GM19351 (cell line): ENCODE results near the gene USP4.
A peak's percentile ranks its signal among the peaks of the same experiment; 100 is the strongest.
"Not testable (repeated sequence)": the region's sequence is repeated elsewhere in the genome, so short reads cannot be mapped to it uniquely, and the experiment has no call there.

Source experiments
- ATAC-seq: cut with Tn5 transposase; IDR thresholded peaks from one replicate; pipeline ENCODE4 v1.9.1; 2021; ENCODE audit warnings: mild to moderate bottlenecking, moderate library complexity; ENCODE audit not compliant: unreplicated experiment

Gene USP4

DNA sequence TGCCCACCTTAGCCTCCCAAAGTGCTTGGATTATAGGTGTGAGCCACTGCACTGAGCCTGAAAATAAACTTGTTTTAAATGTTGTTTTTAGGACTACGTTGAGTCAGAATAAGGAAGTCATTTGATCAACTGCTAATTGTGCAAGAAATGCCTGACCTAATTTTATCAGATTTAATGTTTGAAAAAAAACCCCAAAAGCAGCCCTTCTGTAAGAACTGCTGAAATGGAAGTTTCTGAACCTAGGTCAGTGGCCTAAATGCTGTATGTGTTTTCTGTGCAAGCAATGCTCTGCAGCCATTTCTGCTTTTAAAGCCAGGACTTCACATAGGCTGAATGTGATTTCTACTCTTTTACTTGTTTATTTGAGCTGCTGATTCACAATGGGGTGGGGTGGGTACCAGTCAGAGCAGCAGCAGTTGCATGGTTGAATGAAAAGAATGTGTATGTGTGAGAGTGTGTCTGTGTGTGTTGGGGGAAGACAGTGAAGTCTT lies 11.7 kb upstream of the USP4 start:
- ATAC-seq, result no peak

DNA sequence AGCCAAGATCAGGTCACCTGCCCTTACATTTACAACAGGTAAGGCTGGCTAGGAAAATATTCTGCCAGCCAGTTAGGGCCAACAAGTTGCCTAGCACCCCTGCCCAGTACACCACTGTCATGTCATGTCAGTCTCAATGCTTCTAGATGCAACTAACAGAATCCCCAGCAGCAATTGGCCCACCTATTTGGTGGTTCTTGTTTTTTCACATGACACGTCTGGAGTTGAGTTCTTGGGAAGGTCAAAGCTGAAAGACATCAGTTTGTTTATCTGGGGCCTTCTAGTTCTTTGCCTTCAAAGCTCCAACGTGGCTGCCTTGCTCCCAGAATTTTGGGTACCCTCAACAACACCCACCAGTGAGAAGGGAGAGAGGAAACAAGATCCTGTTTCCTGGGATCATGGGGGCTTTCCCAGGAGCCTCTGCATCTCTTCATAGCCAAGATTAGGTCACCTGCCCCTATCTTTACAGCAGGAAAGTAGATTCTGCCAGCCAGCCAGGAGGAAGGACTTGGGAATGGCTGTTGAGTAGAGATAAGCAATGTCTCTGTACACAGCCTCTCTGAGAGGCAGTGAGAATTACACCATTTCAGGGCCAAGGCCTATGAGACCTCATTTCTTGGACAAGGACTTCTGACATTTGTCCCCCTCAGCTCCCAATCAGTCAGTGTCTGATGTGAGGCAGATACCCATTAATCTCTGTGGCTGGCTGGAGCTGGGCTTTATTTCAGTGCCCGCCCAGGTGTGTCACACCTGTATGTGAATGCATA lies 9.7 kb upstream of the USP4 start:
- ATAC-seq, result no peak

GRCh38 chr3:49348361-49348760 lies 8.5 kb upstream of the USP4 start:
- ATAC-seq, result not testable (repeated sequence)

DNA sequence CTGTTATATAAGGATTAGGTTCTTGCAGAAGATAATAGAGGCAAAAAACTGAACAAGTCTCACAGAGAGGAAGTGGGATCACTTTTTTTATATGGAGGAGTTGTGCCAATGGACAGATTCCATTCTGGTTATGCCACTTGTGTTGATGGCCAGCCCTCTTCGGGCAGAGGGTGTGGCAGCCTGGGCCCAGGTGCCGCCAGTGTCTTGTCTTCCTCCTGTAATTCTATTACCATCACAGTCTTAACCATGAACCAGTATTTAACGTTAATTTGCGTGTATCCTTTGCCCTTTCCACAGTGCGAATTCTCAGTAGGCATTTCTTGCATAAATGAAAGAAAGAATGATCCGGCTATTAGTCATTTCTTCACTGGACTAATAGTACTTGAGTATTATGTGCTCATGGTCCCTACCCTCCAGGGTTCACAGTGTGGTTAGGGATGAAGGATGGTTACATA lies 7.0 kb upstream of the USP4 start:
- ATAC-seq, result no peak

- ATAC-seq, result no peak
These were observed 3.3 kb upstream of the USP4 start for GRCh38 chr3:49343163-49343562.

DNA sequence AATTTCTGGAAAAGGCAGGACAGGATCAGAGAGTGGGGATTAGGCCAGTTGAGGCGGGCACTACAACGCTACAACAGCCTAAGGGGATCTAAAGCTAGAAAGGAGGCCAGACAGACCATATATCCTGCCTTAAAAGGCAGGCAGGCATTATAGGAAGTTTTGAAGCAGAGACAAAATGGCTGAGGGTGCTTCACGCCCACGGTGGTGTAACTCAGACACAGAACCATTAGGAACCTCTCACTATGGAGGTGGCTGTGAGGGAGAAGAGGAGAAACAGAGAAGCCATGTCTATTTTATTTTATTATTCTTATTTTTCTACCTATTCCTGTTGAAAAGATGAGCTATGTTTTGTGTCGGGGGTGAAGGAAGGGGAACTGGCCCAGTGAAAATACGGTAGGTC lies 2.1 kb upstream of the USP4 start:
- ATAC-seq, result no peak

DNA sequence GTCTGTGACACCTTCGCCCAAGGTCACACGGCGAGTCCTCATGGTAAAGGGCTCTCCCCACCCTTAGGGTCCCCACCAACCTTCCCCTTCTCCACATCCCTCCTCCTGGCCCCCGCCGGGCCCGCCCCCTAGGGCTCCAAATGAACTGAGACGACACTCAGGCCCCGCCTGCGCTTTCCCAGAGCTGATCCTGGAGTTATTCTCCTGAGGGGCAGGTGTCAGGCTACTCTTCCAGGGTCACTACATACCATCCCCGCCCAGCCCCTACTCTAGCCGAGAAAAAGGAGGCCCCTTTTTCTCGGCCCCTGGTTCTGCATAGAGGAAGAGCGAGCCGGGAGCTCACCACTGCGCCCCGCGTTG lies 292 bp downstream of the USP4 start:
- ATAC-seq, result peak; percentile 7

- no peak for ATAC-seq
These were observed 5.8 kb downstream of the USP4 start for GRCh38 chr3:49333916-49334633.

GRCh38 chr3:49333091-49333490 lies 6.8 kb downstream of the USP4 start:
- ATAC-seq, result no peak

- ATAC-seq, result no peak
These were observed 10.7 kb downstream of the USP4 start for GRCh38 chr3:49329186-49329585.

GRCh38 chr3:49328350-49328749 lies 11.5 kb downstream of the USP4 start:
- ATAC-seq, result not testable (repeated sequence)

DNA sequence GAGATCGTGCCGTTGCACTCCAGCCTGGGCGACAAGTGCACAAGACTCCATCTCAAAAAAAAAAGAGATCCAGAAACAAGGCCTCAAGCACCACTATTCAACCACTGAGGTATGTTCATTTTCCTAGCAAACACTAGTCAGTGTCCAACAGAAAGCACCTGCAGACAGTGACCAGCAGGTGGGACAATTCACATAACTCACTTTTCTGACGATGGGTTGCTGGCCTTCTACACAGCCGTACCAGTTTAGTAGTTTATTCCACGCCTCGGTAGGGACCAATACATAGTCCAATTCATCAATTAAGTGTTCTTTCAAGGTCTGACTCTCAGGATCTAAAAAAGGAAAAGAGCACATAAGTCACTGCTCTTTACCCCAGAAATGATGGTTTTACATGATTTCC lies 12.4 kb downstream of the USP4 start:
- ATAC-seq, result no peak

- ATAC-seq, result no peak
These were observed 15.1 kb downstream of the USP4 start for GRCh38 chr3:49324768-49325167.

- no peak for ATAC-seq
These were observed 23.0 kb downstream of the USP4 start for GRCh38 chr3:49316696-49317457.

DNA sequence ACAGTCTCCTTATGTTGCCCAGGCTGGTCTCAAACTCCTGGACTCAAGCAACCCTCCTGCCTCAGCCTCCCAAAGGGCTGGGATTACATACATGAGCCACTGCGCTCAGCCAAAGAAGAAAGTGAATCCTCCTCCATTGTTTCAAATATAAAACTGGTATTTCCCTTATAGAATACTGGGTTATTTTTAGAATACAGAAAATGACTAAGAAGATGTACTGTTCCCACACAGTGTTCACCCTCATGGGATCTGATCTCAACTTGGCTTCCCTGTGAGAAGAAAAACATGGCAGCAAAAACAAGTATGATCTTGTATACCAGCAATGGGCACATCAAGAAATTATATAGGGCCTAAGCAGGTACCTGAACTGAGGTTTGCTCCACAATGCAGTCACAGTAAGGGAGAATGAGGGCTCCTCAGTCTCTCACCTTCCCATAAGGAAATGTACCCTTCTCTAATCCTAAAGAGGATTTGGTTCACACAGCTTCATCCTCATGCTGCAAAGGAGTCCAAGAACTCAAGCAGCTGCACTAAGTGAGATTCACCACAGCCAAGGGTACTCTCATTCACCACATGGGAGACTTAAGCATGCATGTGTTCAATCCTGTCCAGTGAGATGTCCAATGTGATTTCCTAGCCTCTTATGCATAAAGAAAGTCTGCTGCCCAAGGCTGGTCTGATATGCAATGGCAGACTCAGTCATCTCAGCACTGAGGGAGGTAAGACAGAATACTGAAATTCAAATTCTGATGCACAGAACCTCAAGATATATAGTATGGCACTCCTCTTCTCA lies 25.8 kb downstream of the USP4 start:
- ATAC-seq, result no peak

- ATAC-seq, result no peak
These were observed 28.6 kb downstream of the USP4 start for GRCh38 chr3:49311283-49311682.

- no peak for ATAC-seq
These were observed 29.2 kb downstream of the USP4 start for GRCh38 chr3:49310677-49311076.

- no peak for ATAC-seq
These were observed 34.2 kb downstream of the USP4 start for GRCh38 chr3:49305608-49306007.

- no peak for ATAC-seq
These were observed 37.2 kb downstream of the USP4 start for GRCh38 chr3:49302613-49303012.

DNA sequence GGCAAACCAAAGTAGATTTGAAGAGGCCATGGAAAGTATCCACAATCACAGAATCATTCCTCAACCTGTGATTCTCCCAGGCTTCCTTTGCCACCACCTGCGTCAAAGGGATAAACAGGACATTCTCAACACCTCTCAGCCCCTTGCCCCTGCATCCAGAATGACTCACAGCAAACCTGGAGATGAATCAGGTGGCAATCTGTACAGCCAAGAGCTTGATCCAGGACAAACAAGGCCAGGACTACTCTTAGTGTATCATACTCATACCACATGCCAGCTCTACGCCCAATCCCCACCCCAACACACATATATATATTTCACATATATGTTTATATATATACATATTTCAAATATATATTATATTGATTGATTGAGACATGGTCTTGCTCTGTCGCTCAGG lies 39.3 kb downstream of the USP4 start:
- no peak for ATAC-seq

- ATAC-seq, result no peak
These were observed 41.3 kb downstream of the USP4 start for GRCh38 chr3:49298511-49298910.
